ENCODE data around the gene SH3RF3.
"Not testable (repeated sequence)": the region's sequence is repeated elsewhere in the genome, so short reads cannot be mapped to it uniquely, and the experiment has no call there.

Gene SH3RF3

GRCh38 chr2:109521233-109522062 lies 392.4 kb downstream of the SH3RF3 start:
- DNase-seq (ENCODE audit: low read depth) = no peak

GRCh38 chr2:109522063-109522374 lies 393.0 kb downstream of the SH3RF3 start:
- no peak for DNase-seq (ENCODE audit: low read depth)

- no peak for DNase-seq (ENCODE audit: low read depth)
These were observed 394.1 kb downstream of the SH3RF3 start for GRCh38 chr2:109523121-109523520.

GRCh38 chr2:109523536-109524361 lies 394.7 kb downstream of the SH3RF3 start:
- DNase-seq (ENCODE audit: low read depth) = no peak

- DNase-seq (ENCODE audit: low read depth) = no peak
These were observed 396.8 kb downstream of the SH3RF3 start for GRCh38 chr2:109525836-109526235.

- DNase-seq (ENCODE audit: low read depth) = no peak
These were observed 397.5 kb downstream of the SH3RF3 start for GRCh38 chr2:109526442-109526970.

- DNase-seq (ENCODE audit: low read depth) = no peak
These were observed 398.1 kb downstream of the SH3RF3 start for GRCh38 chr2:109527079-109527478.

- DNase-seq (ENCODE audit: low read depth) = no peak
These were observed 399.1 kb downstream of the SH3RF3 start for GRCh38 chr2:109527846-109528705.

GRCh38 chr2:109528811-109529501 lies 400.0 kb downstream of the SH3RF3 start:
- DNase-seq (ENCODE audit: low read depth) = no peak

GRCh38 chr2:109529532-109530449 lies 400.8 kb downstream of the SH3RF3 start:
- no peak for DNase-seq (ENCODE audit: low read depth)

GRCh38 chr2:109530712-109531111 lies 401.7 kb downstream of the SH3RF3 start:
- no peak for DNase-seq (ENCODE audit: low read depth)

GRCh38 chr2:109531221-109531620 lies 402.2 kb downstream of the SH3RF3 start:
- DNase-seq (ENCODE audit: low read depth) = no peak

GRCh38 chr2:109531896-109532727 lies 403.1 kb downstream of the SH3RF3 start:
- no peak for DNase-seq (ENCODE audit: low read depth)

- no peak for DNase-seq (ENCODE audit: low read depth)
These were observed 403.7 kb downstream of the SH3RF3 start for GRCh38 chr2:109532728-109533076.

- DNase-seq (ENCODE audit: low read depth) = no peak
These were observed 404.8 kb downstream of the SH3RF3 start for GRCh38 chr2:109533823-109534222.

- no peak for DNase-seq (ENCODE audit: low read depth)
These were observed 406.4 kb downstream of the SH3RF3 start for GRCh38 chr2:109535217-109535946.

- DNase-seq (ENCODE audit: low read depth) = not testable (repeated sequence)
These were observed 407.6 kb downstream of the SH3RF3 start for GRCh38 chr2:109536556-109536955.

- DNase-seq (ENCODE audit: low read depth) = no peak
These were observed 408.7 kb downstream of the SH3RF3 start for GRCh38 chr2:109537565-109538222.
